CD4-positive, alpha-beta T cell (primary cell): ENCODE data around the gene SPTBN5. TPM values are rescaled to one million over a fixed set of nuclear protein-coding genes. Genes with fewer than 3 reads are reported as not detected.

ENCODE experiments used
- ATAC-seq: fragments of 200-7000 bp; cut with Tn5 transposase; one replicate; pipeline ENCODE4 v1.10.0; 2022; ENCODE audit warnings: mild to moderate bottlenecking; ENCODE audit not compliant: poor library complexity
- CTCF ChIA-PET: fragments of 350-600 bp; sonication (Branson Sonifier 250); formaldehyde crosslinking; loops from one replicate; lab custom pipeline; 2021; ENCODE audit warnings: antibody characterized with exemption, inconsistent platforms; lab: Charles Lee
- POLR2A ChIA-PET: fragments of 350-600 bp; sonication (Branson Sonifier 250); formaldehyde crosslinking; loops from one replicate; lab custom pipeline; 2021; ENCODE audit warnings: antibody characterized with exemption, inconsistent platforms; lab: Charles Lee
- DNase-seq, 14 experiments: peaks; one replicate each; pipeline ENCODE4 v3.0.0-alpha.2; 2013 to 2020; ENCODE audit warnings: mixed read lengths in 2 of 14
- H3K27ac ChIP-seq, 2 donors: one replicate each; pipeline versions ENCODE4 v1.5.1 to v1.7.0; 2013; ENCODE audit warnings: low read length in 2 of 2, low read depth in 1 of 2, mild to moderate bottlenecking in 1 of 2
- H3K27me3 ChIP-seq, 2 experiments: 1 replicate in 1 of 2; 2 replicates in 1 of 2; pipeline versions ENCODE4 v1.6.1 to v1.7.0; 2013; ENCODE audit warnings: low read length in 2 of 2, control low read depth in 1 of 2, mild to moderate bottlenecking in 1 of 2, moderate library complexity in 1 of 2; ENCODE audit not compliant: insufficient read depth in 2 of 2, control insufficient read depth in 1 of 2
- H3K36me3 ChIP-seq: one replicate; pipeline ENCODE4 v1.6.1; 2013; ENCODE audit warnings: low read length, control low read depth; ENCODE audit not compliant: insufficient read depth
- H3K4me1 ChIP-seq: one replicate; pipeline ENCODE4 v1.6.1; 2013; ENCODE audit warnings: low read length, control low read depth; ENCODE audit not compliant: insufficient read depth
- H3K4me3 ChIP-seq: one replicate; pipeline ENCODE4 v1.5.1; 2013; ENCODE audit warnings: mild to moderate bottlenecking, low read length, moderate library complexity
- H3K9me3 ChIP-seq, 2 experiments: 1 replicate in 1 of 2; 2 replicates in 1 of 2; pipeline versions ENCODE4 v1.6.1 to v1.7.0; 2013; ENCODE audit warnings: low read length in 2 of 2, mild to moderate bottlenecking in 2 of 2, control low read depth in 1 of 2, moderate library complexity in 1 of 2; ENCODE audit not compliant: control insufficient read depth in 1 of 2, insufficient read depth in 1 of 2
- H3K27ac Mint-ChIP-seq: one replicate; pipeline ENCODE4 v1.8.0; 2020; ENCODE audit warnings: mixed read lengths
- H3K27me3 Mint-ChIP-seq: one replicate; pipeline ENCODE4 v1.8.0; 2021; ENCODE audit warnings: mixed read lengths
- H3K36me3 Mint-ChIP-seq: one replicate; pipeline ENCODE4 v1.8.0; 2021; ENCODE audit warnings: low read depth, mixed read lengths
- H3K4me1 Mint-ChIP-seq: one replicate; pipeline ENCODE4 v1.8.0; 2021; ENCODE audit warnings: low read depth, mixed read lengths
- H3K4me3 Mint-ChIP-seq: one replicate; pipeline ENCODE4 v1.8.0; 2020; ENCODE audit warnings: mild to moderate bottlenecking, mixed read lengths
- H3K9me3 Mint-ChIP-seq: one replicate; pipeline ENCODE4 v1.8.0; 2020; ENCODE audit warnings: mixed read lengths
- CTCF ChIP-seq: fragments of 200-600 bp; IDR thresholded peaks from one replicate; pipeline ENCODE4 v1.8.0; 2022; ENCODE audit warnings: antibody characterized with exemption, mild to moderate bottlenecking
- intact Hi-C, 2 experiments: fragments of 100-400 bp; cut with DNase I in 1 of 2; cut with micrococcal nuclease in 1 of 2; formaldehyde crosslinking; loops; one replicate each; pipeline versions ENCODE4 v1.15.1 to v1.9.0; 2023 to 2025; cut with DNase I, micrococcal nuclease
- microRNA-seq: library from miRNA; unstranded; fragments of <30 nt; microRNA quantifications from one replicate; pipeline ENCODE4 v1.2.0, GENCODE V29; 2021; ENCODE audit warnings: borderline microRNAs expressed, borderline replicate concordance
- total RNA-seq, 174 experiments: library from RNA in 2 of 174; stranded (reverse) in 2 of 174; gene quantifications; one replicate each; pipeline ENCODE4 v1.2.3 and lab custom pipeline; 2021 to 2026

SPTBN5 gene
- total RNA-seq, 2 experiments from 2014 or later = 2.2 to 2.3 TPM

GRCh38 chr15:41798607-41799487 is 95.0 kb downstream of the SPTBN5 start:
- no peak for TF ChIP-seq CTCF
- H3K27ac Mint-ChIP-seq = no peak overlapping the region
- no peaks in the 10 kb centered on the region for H3K9me3 Mint-ChIP-seq
- no peak overlapping the region for H3K27ac ChIP-seq
- H3K36me3 ChIP-seq = peaks cover 17% of the 10 kb centered on the region
- no peaks in the 10 kb centered on the region for H3K27me3 Mint-ChIP-seq
- H3K4me1 ChIP-seq = peaks cover 3% of the 10 kb centered on the region
- intact Hi-C loops = no loop called here
- H3K36me3 Mint-ChIP-seq = peaks cover 32% of the 10 kb centered on the region
- POLR2A ChIA-PET = no interaction called here
- CTCF ChIA-PET = no interaction called here
- no peaks in the 10 kb centered on the region for H3K9me3 ChIP-seq
- peaks cover 23% of the 10 kb centered on the region for H3K4me1 Mint-ChIP-seq
- no peaks in the 10 kb centered on the region for H3K27me3 ChIP-seq
- H3K4me3 Mint-ChIP-seq = no peak overlapping the region
- ATAC-seq (no peak), DNase-seq (no peak)
- H3K4me3 ChIP-seq = no peak overlapping the region

Small RNA genes within 50 kb of the gene (microRNA-seq; reads per million reads assigned to microRNA genes)
- not detected for gene MIR4310

Other genes starting within 250 kb of the SPTBN5 start
- 10 to 100 TPM; 31.0 to 33.9 TPM for gene MGA, start 233.6 kb downstream of the SPTBN5 start, total RNA-seq
- 10 to 100 TPM; 26.0 to 30.0 TPM for gene MAPKBP1, start 119.6 kb downstream of the SPTBN5 start, total RNA-seq
- 10 to 100 TPM; 35.6 to 38.4 TPM for gene JMJD7, start 66.0 kb downstream of the SPTBN5 start, total RNA-seq
- 10 to 100 TPM; 33.7 to 34.6 TPM for gene PLA2G4B, start 55.2 kb downstream of the SPTBN5 start, total RNA-seq
- gene EHD4, start 78.5 kb upstream of the SPTBN5 start, total RNA-seq = 10 to 100 TPM; 39.8 to 40.5 TPM
- gene PLA2G4E, start 127.0 kb upstream of the SPTBN5 start, total RNA-seq = not detected
- not detected for gene PLA2G4D, start 200.5 kb upstream of the SPTBN5 start, total RNA-seq